ENCODE data around the gene HS3ST4. TPM values are rescaled to one million over a fixed set of nuclear protein-coding genes. Genes with fewer than 3 reads are reported as not detected.

Gene HS3ST4
- total and polyA plus RNA-seq, 10 of the 15 experiments (the other 5 are each of a cell fraction or from before 2014, with no cell fraction given): 0.05 TPM; not detected in 9

DNA sequence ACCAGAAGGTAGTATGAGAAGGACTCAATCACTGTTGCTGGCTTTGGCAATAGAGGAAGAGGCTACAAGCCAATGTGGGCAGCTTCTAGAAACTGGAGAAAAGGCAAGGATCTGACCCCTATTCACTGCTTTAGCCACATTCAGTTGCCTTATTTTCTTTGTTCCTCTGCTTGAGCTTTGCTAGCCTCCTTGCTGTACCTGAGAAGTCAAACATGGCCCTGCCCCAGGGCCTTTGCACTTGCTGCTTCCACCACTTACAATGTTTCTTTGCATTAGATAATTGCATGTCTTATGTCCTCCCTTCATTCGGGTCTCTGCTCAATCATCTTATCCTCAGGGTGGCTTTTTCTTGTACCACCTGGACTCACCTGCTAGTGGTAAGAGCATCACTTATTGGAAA, 15.8 kb downstream of the HS3ST4 start:
- DNase-seq (ENCODE audit: low read depth, low spot score): no peak
- POLR2A ChIA-PET: interaction anchor here (0.6 kb wide), 1 partner anchor 113 kb away, joined by 3 read pairs; no protein-coding TSS in a partner anchor
- no peak overlapping the region for H3K4me2 ChIP-seq (ENCODE audit: control insufficient read depth, insufficient read depth)
- H3K4me1 ChIP-seq (ENCODE audit: control insufficient read depth, insufficient read depth, low read length): no peaks in the 10 kb centered on the region
- WGBS (ENCODE audit: insufficient coverage, insufficient replicate concordance, low lambda C conversion rate, missing lambda C conversion rate): 0% methylated on average over 1 of the region's 1 CpG
- no TSS peak for BruUV-seq (replicated peaks)
- H3K27ac ChIP-seq (ENCODE audit: control insufficient read depth, insufficient read depth): no peak overlapping the region
- CTCF ChIA-PET: interaction anchor here (0.6 to 2.0 kb wide), 2 partner anchors 430 to 484 kb away, joined by 5 to 10 read pairs; no protein-coding TSS in a partner anchor
- H3K27me3 ChIP-seq (replicated peaks in 1 of 2; ENCODE audit: control insufficient read depth in 2 of 2, insufficient read depth in 2 of 2, low read length in 1 of 2): no peaks in the 10 kb centered on the region
- H3K79me2 ChIP-seq (ENCODE audit: control insufficient read depth, insufficient read depth, low read length): no peaks in the 10 kb centered on the region
- RAD21 ChIA-PET (ENCODE audit: unreplicated experiment): interaction anchor here (1.0 kb wide), 1 partner anchor 431 kb away, joined by 4 read pairs; no protein-coding TSS in a partner anchor
- no peaks in the 10 kb centered on the region for H4K20me1 ChIP-seq (ENCODE audit: control insufficient read depth, insufficient read depth)
- no peak for ATAC-seq
- no peak for FAIRE-seq
- no peaks in the 10 kb centered on the region for H3K9me3 ChIP-seq (replicated peaks; ENCODE audit: control insufficient read depth, insufficient read depth, low read length)
- in situ Hi-C loops (cut with MboI) (no loop called here), intact Hi-C loops (cut with micrococcal nuclease; ENCODE audit: unreplicated experiment) (no loop called here)
- no peak overlapping the region for H3K9ac ChIP-seq (ENCODE audit: control insufficient read depth, insufficient read depth, low read length)
- H3K36me3 ChIP-seq (ENCODE audit: control insufficient read depth in 2 of 2, insufficient read depth in 2 of 2, low read length in 1 of 2): no peaks in the 10 kb centered on the region
- TF ChIP-seq BCL11A (IDR thresholded peaks at IDR 0.05; ENCODE audit: low read depth, low read length) (no peak), POLR2AphosphoS2 (IDR thresholded peaks at IDR 0.05; ENCODE audit: low read depth, low read length) (no peak), CEBPB (IDR thresholded peaks at IDR 0.05; ENCODE audit: borderline replicate concordance in 1 of 2, low read depth in 2 of 2, low read length in 2 of 2) (no peak), JUND (IDR thresholded peaks at IDR 0.05; ENCODE audit: low read depth, low read length) (no peak), MXI1 (IDR thresholded peaks at IDR 0.05; ENCODE audit: low read depth, low read length) (no peak), EGR1 (IDR thresholded peaks at IDR 0.05; ENCODE audit: borderline replicate concordance in 1 of 2, low read depth in 2 of 2, low read length in 2 of 2) (no peak), HDAC2 (IDR thresholded peaks at IDR 0.05) (no peak), YBX1 (IDR thresholded peaks at IDR 0.05) (no peak), MYC (IDR thresholded peaks at IDR 0.05; ENCODE audit: insufficient read depth, insufficient read length, insufficient replicate concordance, low read length, severe bottlenecking) (no peak)
- TF ChIP-seq, protein P1, sequence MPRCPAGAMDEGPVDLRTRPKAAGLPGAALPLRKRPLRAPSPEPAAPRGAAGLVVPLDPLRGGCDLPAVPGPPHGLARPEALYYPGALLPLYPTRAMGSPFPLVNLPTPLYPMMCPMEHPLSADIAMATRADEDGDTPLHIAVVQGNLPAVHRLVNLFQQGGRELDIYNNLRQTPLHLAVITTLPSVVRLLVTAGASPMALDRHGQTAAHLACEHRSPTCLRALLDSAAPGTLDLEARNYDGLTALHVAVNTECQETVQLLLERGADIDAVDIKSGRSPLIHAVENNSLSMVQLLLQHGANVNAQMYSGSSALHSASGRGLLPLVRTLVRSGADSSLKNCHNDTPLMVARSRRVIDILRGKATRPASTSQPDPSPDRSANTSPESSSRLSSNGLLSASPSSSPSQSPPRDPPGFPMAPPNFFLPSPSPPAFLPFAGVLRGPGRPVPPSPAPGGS (IDR thresholded peaks at IDR 0.05; ENCODE audit: borderline replicate concordance, insufficient read depth, low read depth, low read length, poor library complexity, severe bottlenecking): no peak
- TF ChIP-seq, protein P2, sequence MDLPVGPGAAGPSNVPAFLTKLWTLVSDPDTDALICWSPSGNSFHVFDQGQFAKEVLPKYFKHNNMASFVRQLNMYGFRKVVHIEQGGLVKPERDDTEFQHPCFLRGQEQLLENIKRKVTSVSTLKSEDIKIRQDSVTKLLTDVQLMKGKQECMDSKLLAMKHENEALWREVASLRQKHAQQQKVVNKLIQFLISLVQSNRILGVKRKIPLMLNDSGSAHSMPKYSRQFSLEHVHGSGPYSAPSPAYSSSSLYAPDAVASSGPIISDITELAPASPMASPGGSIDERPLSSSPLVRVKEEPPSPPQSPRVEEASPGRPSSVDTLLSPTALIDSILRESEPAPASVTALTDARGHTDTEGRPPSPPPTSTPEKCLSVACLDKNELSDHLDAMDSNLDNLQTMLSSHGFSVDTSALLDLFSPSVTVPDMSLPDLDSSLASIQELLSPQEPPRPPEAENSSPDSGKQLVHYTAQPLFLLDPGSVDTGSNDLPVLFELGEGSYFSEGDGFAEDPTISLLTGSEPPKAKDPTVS (IDR thresholded peaks at IDR 0.05; ENCODE audit: low read depth, low read length): no peak
- H2AFZ ChIP-seq (ENCODE audit: control insufficient read depth, low read depth, low read length): no peak overlapping the region
- SMC1A ChIA-PET (ENCODE audit: uncharacterized antibody, unreplicated experiment): interaction anchor here (1.0 kb wide), 1 partner anchor 9 kb away, joined by 4 read pairs; no protein-coding TSS in a partner anchor
- H3K4me3 ChIP-seq: no peak overlapping the region

Data from GM12878 (cell line).